ENCODE data around the gene LRATD1.

The LRATD1 gene

DNA sequence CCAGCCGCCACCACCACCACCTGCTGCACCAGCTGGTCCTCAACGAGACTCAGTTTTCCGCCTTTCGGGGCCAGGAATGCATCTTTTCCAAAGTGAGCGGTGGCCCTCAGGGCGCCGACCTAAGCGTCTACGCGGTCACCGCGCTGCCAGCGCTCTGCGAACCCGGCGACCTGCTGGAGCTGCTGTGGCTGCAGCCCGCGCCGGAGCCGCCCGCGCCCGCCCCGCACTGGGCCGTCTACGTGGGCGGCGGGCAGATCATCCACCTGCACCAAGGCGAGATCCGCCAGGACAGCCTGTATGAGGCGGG is 1.6 kb downstream of the LRATD1 start:
- DNase-seq, result no peak

DNA sequence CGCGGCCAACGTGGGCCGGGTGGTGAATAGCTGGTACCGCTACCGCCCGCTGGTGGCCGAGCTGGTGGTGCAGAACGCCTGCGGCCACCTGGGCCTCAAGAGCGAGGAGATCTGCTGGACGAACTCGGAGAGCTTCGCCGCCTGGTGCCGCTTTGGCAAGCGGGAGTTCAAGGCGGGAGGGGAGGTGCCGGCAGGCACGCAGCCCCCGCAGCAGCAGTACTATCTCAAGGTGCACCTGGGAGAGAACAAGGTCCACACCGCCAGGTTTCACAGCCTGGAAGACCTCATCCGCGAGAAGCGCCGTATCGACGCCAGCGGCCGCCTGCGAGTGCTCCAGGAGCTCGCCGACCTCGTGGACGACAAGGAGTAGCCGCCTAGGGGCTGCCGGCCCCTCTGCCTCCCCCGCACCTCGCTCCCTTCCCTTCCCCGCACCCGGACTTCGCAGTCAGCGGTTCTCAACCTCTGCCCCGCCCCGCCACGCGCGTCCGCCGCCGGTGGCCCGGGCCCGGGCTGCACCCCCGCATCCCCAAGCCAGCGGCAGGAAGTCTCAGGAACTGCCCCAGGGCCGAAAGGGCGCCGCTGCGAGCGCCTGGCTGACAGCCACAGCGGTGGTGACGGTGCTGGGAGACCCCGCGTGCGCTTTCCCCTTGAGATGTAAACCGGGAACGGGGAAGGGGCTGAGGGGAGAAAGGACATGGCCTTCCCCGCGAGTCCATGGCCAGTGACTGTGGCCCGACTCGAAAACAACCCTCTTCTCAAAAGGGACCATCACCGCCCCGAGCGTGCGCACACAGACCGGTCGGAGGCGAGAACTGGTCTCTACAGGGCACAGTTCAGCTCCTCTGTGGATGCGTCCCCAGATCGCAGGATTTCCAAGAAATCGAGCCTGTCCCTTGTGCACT is 2.2 kb downstream of the LRATD1 start:
- no peak for DNase-seq

DNA sequence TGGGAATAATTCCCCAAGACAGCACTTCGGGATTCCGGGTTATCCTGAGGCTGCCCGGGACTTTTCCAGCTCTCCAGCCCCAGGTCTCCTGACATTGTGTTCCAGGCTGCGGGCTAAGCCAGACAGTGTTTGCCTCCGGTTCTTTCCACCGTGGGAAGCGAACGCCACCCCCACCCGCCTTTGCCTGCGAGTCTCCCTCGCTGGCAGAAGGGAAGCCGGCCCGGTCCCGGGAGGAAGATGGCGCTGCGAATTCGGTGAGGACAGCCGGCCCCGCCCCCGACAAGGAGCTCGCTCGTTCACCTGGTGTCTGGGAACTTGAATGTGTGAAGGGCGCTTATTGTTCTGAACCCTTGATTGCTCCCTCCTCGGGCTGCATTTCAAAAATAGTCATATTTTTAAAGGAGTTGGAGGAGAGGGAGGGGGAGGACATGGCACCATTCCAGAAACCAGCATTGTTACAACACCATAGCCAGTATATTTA is 2.9 kb downstream of the LRATD1 start:
- DNase-seq, result no peak

DNA sequence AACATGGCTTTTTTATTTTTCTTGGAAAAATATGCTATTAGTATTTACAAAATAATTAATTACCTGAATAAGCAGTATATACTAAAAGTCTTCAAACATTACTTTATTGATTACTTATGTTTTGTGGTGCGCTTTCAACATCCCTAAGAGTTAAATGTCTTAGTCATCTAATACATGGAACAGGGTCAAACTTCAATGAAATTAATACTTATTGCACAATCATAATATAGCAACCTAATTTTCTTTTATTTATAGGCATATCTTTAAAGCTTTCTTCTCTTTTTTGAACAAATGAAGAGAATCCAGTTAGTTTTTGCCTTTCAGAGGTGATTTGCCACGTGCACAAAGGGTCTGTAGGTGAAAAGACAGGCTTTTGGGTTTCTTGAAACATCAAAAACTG is 6.0 kb downstream of the LRATD1 start:
- DNase-seq, result no peak

DNA sequence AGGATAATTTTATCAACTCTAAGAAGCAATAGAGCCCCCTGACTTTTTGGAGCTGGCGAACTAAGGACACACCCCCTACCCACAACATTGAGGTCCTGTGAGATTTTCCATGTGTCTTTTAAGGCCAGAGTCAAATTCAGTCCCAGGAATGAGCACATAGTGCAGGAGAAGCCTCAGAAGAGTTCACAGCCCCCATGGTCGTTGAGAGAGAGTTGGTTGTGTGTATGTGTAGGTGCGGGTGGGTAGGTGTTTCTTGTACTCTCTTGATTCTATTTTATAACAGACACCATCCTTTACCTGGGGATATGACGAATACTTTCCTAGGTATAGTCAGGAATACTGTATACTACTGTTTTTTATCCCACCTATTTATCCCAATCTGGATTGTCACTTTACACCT is 8.6 kb downstream of the LRATD1 start:
- no peak for DNase-seq

DNA sequence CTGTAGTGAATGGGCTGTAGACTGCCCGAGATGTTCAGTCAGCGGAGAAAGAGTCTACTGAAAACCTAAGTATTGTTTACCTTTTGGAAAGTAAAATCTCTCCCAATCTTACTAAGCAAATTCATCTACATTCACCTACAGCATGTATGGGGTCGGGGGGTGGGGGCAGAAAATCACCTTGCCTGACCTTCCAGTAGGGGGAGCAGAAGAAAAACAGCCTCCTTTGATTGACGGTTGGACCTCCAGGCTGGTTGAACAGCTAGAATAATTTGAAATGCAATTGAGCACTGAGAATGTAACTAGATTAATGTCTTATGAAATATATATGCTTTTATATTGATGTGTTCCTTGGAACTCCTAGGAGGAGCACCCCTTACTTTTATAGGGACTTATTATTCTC is 10.0 kb downstream of the LRATD1 start:
- DNase-seq, result no peak

DNA sequence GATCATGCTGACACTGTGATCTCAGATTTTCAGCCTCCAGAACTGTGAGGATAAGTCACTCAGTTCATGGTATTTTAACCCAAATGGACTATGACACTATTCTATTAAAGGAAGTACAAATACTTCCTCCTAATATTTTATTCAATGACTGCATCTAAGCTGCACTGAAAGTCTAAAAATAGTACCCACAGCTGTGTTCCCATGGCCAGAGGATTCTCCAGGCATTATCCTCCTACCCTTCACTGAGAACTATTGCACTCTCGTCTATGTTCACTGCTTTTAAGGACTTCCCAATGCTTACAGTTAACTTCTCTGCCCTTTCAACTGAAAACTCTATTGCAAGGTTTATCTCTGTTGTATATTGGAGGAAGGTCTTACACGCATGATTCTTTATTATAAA is 15.2 kb downstream of the LRATD1 start:
- DNase-seq, result no peak

DNA sequence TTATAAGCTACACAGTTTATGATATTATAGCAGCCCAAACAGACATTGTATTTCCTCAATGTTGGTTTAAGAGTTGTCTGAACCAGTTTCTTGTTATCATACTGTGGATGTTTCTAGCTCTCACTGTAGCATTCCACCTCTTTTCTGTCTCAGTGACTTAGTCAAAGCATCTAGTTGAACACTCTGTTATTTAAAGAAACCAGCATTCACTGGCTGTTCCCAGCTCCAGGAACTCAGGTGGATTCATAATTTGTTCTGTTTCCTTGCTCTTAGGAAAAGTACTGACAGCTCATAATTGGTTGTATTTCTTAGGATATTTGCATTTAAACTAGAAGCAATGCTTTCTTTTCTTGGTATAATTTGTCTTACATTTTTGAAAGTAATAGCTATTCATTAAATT is 17.5 kb downstream of the LRATD1 start:
- DNase-seq, result no peak

DNA sequence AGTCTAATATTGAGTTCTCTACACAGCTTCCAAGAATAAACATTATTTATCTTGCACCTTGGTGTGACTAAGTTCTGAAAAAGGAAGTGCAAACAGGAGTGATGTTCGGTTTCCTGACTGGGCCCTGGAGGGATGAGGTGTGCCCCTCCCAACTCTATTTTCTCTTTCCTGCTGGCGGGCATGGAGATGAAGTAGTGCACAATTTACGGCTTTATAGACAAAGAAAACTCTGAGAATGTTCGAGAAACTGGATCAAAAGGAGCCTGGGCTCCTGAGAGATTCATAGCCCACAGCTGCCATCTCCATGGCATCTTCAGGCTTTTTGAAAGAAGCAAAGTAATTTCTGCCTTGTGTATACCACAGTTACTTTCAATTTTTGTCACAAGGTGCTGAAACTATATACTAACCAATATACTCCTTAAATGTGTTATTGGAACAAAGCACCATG is 22.3 kb downstream of the LRATD1 start:
- no peak for DNase-seq

DNA sequence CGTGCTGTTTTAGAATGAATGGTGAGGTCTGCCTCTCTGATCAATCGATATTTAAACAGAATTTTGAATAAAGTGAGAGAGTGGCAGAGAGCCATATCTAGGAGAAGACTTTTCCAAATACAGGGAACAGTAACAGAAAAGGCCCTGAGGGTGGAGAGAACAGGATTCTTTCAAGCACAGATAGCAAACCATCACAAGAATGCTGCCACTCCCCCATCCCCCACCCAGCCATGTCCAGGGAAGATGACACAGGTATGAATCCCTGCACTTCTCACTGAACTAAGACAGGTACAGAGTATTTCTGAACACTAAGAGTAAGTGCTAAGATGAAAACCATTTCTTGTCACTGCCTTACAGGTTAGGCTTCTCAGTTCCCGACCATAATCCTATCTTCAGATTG is 23.6 kb downstream of the LRATD1 start:
- DNase-seq, result no peak

DNA sequence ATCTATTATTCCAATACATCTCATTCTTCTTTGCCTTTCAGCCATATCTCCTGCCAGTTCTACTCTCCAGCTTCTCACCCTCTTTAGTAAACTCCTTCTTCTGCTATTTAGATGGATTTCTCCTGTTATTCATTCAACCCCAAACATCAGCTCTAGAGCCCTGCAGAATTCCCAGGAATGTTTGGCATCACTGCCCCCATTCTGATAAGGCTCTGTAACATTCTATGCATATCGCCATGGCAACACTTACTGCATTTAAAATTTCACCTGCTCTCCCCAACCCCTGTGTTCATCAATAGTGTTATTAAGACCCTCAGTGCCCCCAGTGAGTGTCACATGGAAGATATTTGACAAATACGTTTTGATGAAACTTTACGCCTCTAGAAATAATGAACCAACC is 28.6 kb downstream of the LRATD1 start:
- no peak for DNase-seq

DNA sequence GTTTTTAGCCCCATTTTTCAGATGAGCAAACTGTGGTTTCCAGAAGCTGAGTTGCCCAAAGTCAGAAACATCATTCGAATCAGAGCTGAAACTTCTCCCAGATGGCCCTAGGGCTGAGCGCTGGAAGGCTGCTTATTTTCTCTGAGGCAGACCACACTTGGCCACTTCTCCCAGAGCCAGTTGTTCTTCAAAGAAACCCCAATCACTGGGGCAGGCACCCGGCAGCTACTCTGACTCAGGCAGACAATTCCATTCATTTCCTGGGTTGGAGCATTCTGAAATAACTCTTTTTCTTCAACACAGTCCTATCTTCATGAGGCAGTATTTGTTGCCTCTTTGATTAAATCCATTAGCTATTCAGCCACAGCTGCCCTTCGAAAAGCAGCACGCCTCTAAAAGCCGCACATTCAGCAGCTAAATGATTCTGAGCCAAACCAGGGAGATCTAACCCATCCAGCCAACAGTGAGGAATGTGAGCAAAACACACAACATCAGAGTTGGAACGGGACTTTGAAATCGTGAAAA is 40.9 kb downstream of the LRATD1 start:
- DNase-seq, result no peak

DNA sequence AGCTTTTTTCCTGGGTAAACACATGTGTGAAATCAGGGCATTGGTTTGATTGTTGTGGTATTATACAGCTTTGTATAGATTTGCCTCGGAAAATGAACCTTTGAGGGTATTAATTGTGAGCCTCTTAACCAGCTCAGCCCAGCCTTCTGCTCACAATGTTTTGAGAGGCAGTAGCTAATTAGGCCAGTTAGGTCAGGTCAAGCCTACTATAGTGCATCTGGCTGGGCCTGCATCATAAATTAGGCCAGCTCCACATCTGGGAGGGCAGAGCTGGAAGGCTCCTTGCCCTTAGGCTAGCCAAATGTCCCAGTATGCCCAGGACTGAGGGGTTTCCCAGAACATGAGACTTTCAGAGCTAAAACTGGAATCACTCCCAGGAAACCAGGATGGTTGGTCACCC is 43.0 kb downstream of the LRATD1 start:
- DNase-seq, result no peak

DNA sequence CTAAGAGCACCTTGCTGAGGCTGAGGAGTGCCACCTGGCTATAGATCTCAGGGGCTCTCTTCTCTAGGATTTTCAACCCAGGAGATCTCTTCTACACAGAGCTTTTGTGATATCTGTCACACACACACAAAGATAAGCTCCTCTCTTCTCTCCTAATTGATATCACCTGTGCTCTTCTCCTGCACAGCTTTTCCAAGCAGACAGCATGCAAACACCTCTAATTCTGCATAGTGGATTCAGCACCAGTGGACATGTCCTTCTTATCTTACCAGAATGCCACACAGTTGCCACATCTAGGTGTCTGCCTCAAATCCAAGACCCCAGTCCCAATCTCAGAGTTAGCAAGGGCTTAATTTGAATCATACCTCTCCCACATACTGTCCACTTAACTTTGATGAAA is 43.9 kb downstream of the LRATD1 start:
- no peak for DNase-seq

DNA sequence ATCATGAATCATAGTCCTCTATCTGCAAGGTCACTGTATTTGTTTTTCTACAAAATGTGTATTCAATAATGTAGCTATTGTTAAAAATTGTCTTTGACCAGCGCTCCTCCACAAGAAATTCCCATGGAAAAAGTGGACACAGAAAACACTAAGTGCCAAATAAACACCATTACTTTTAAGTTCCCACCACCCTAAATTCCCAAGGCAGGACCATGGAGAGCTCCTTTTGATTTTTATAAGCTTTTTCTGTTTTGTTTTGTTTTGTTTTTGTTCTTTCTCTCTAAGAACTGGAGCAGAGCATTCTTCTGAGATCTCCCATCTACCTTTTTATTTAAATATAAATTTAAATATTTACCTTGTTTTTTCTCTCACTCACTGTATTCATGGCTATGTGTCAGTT is 44.5 kb downstream of the LRATD1 start:
- no peak for DNase-seq

DNA sequence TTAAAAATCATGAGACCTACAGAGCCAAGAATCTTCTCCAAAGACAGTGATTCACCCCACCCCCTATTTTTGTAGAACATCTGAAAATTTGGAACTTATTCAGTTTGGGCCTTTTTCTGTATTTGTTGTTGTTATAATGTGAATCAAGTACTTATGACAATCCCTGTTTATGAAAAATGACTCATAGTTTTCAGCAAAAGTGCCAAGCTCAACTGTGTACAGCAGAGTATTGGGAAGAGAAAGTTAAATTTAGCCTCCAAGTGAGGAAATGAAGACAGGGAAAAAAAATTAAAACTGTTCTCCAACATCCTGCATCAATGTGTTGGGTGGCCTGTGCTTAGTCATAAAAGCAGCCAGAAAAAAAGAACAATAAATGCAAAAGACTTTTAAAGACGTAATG is 46.2 kb downstream of the LRATD1 start:
- no peak for DNase-seq

DNA sequence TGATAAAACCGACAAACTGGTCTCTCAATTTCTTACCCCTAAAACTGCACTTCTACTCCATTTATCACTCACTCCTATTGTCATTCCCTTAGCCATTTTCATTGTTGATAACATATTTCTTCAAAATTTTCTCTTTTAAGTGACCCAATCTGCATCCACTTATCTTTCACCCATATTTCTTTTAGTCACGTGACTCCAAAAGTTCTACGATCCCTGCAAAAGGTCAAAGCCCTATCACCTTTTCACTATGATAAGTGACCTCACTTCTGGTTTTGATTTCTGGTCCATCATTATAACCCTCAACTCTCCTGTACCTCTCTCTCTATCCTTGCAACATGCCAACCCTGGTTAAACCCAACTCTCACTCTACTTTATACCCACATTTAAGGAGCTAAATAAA is 49.1 kb downstream of the LRATD1 start:
- no peak for DNase-seq
